ENCODE results near the gene BRMS1.
"Not testable (repeated sequence)": the region's sequence is repeated elsewhere in the genome, so short reads cannot be mapped to it uniquely, and the experiment has no call there.

BRMS1 gene

GRCh38 chr11:66311965-66312548 is 32.8 kb downstream of the BRMS1 start:
- H3K4me3 ChIP-seq (IDR thresholded peaks at IDR 0.05; ENCODE audit: insufficient read depth, low read depth, low read length) = no peak overlapping the region
- no peaks in the 10 kb centered on the region for H4K20me1 ChIP-seq (ENCODE audit: insufficient read depth)
- no peaks in the 10 kb centered on the region for H3K36me3 ChIP-seq (ENCODE audit: insufficient read depth)
- peak overlapping the region; percentile 74 for H2AFZ ChIP-seq (ENCODE audit: low read depth)
- H3K27ac ChIP-seq = peak overlapping the region; percentile 64
- no peaks in the 10 kb centered on the region for H3K79me2 ChIP-seq (ENCODE audit: insufficient read depth, low read depth)
- peak; percentile 84 for TF ChIP-seq CTCF (conservative IDR thresholded peaks at IDR 0.05; ENCODE audit: low read depth, low read length)
- peaks cover 4% of the 10 kb centered on the region; the same call in 1 of the 2 replicates for H3K27me3 ChIP-seq (ENCODE audit: insufficient read depth, low read depth)
- H3K4me2 ChIP-seq = peak overlapping the region; percentile 89
- H3K4me1 ChIP-seq (ENCODE audit: low read depth, poor library complexity, severe bottlenecking) = peaks cover 4% of the 10 kb centered on the region
- peak overlapping the region; percentile 44; the same call in 1 of the 2 replicates for H3K9ac ChIP-seq

GRCh38 chr11:66311470-66311964 is 33.4 kb downstream of the BRMS1 start:
- Histone ChIP-seq H3K79me2 (ENCODE audit: insufficient read depth, low read depth) (no peaks in the 10 kb centered on the region), H3K27ac (peak overlapping the region; percentile 42; the same call in 1 of the 2 replicates), H3K27me3 (ENCODE audit: insufficient read depth, low read depth) (peaks cover 7% of the 10 kb centered on the region; the same call in 1 of the 2 replicates), H3K4me1 (ENCODE audit: low read depth, poor library complexity, severe bottlenecking) (peaks cover 4% of the 10 kb centered on the region), H2AFZ (ENCODE audit: low read depth) (peak overlapping the region; percentile 74), H3K4me2 (peak overlapping the region; percentile 89), H4K20me1 (ENCODE audit: insufficient read depth) (no peaks in the 10 kb centered on the region), H3K9ac (peak overlapping the region; percentile 44; the same call in 1 of the 2 replicates), H3K36me3 (ENCODE audit: insufficient read depth) (no peaks in the 10 kb centered on the region), H3K4me3 (IDR thresholded peaks at IDR 0.05; ENCODE audit: insufficient read depth, low read depth, low read length) (no peak overlapping the region)
- TF ChIP-seq CTCF (conservative IDR thresholded peaks at IDR 0.05; ENCODE audit: low read depth, low read length) = no peak

- not testable (repeated sequence) for H3K79me2 ChIP-seq (ENCODE audit: insufficient read depth, low read depth); H2AFZ ChIP-seq (ENCODE audit: low read depth); H3K36me3 ChIP-seq (ENCODE audit: insufficient read depth); H3K9ac ChIP-seq; H3K4me1 ChIP-seq (ENCODE audit: low read depth, poor library complexity, severe bottlenecking); H3K27ac ChIP-seq; H4K20me1 ChIP-seq (ENCODE audit: insufficient read depth); H3K27me3 ChIP-seq (ENCODE audit: insufficient read depth, low read depth); H3K4me3 ChIP-seq (IDR thresholded peaks at IDR 0.05; ENCODE audit: insufficient read depth, low read depth, low read length); H3K4me2 ChIP-seq
Measured at GRCh38 chr11:66310803-66311440, 34.0 kb downstream of the BRMS1 start.

- TF ChIP-seq CTCF (conservative IDR thresholded peaks at IDR 0.05; ENCODE audit: low read depth, low read length) = no peak
- no peak overlapping the region for H3K4me2 ChIP-seq
- H2AFZ ChIP-seq (ENCODE audit: low read depth) = no peak overlapping the region
Measured at GRCh38 chr11:66310324-66310723, 34.6 kb downstream of the BRMS1 start.

GRCh38 chr11:66309475-66309874 is 35.4 kb downstream of the BRMS1 start:
- H3K27me3 ChIP-seq (ENCODE audit: insufficient read depth, low read depth) = peaks cover 12% of the 10 kb centered on the region; the same call in 1 of the 2 replicates

More at GRCh38 chr11:66310324-66310723, 34.6 kb downstream of the BRMS1 start:
- Histone ChIP-seq H4K20me1 (ENCODE audit: insufficient read depth) (no peaks in the 10 kb centered on the region), H3K4me1 (ENCODE audit: low read depth, poor library complexity, severe bottlenecking) (peaks cover 4% of the 10 kb centered on the region), H3K27ac (no peak overlapping the region), H3K79me2 (ENCODE audit: insufficient read depth, low read depth) (no peaks in the 10 kb centered on the region), H3K27me3 (ENCODE audit: insufficient read depth, low read depth) (peaks cover 9% of the 10 kb centered on the region; the same call in 1 of the 2 replicates), H3K9ac (no peak overlapping the region), H3K4me3 (IDR thresholded peaks at IDR 0.05; ENCODE audit: insufficient read depth, low read depth, low read length) (no peak overlapping the region), H3K36me3 (ENCODE audit: insufficient read depth) (no peaks in the 10 kb centered on the region)

More at GRCh38 chr11:66309475-66309874, 35.4 kb downstream of the BRMS1 start:
- Histone ChIP-seq H3K27ac (no peak overlapping the region), H3K36me3 (ENCODE audit: insufficient read depth) (no peaks in the 10 kb centered on the region), H2AFZ (ENCODE audit: low read depth) (no peak overlapping the region), H3K4me1 (ENCODE audit: low read depth, poor library complexity, severe bottlenecking) (peaks cover 4% of the 10 kb centered on the region), H4K20me1 (ENCODE audit: insufficient read depth) (no peaks in the 10 kb centered on the region), H3K9ac (no peak overlapping the region), H3K4me3 (IDR thresholded peaks at IDR 0.05; ENCODE audit: insufficient read depth, low read depth, low read length) (no peak overlapping the region), H3K4me2 (no peak overlapping the region), H3K79me2 (ENCODE audit: insufficient read depth, low read depth) (no peaks in the 10 kb centered on the region)
- TF ChIP-seq CTCF (conservative IDR thresholded peaks at IDR 0.05; ENCODE audit: low read depth, low read length) = no peak
